GM21619 (cell line): Measurements from ENCODE around the gene TICAM1.

Experiments
- ATAC-seq: cut with Tn5 transposase; IDR thresholded peaks from one replicate; pipeline ENCODE4 v1.9.1; 2021; ENCODE audit not compliant: unreplicated experiment

Gene TICAM1

DNA sequence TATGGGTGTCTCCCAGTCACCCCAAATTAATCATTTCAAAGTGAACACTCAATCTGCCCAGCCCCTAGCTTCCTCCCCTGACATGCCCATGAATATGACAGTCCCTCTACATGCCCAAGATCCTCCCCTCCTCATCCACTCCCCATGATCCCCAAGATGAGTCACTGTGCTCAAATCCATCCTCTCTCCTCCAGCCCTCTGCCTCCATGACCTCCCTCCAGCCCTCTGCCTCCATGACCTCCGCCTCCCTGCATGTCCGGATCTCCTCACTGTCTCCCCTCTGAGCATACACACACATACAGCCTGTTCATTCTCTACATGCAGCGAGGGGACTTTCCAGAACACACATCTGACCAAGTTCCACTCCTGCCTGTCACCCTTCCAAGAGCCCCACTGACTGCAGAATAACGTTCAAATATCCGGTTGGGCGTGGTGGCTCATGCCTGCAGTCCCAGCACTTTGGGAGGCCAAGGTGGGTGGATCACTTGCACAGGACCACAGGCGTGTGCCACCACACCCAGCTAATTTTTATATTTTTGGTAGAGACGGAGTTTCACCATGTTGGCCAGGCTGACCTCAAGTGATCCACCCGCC, 58.4 kb downstream of the TICAM1 start:
- ATAC-seq: no peak

DNA sequence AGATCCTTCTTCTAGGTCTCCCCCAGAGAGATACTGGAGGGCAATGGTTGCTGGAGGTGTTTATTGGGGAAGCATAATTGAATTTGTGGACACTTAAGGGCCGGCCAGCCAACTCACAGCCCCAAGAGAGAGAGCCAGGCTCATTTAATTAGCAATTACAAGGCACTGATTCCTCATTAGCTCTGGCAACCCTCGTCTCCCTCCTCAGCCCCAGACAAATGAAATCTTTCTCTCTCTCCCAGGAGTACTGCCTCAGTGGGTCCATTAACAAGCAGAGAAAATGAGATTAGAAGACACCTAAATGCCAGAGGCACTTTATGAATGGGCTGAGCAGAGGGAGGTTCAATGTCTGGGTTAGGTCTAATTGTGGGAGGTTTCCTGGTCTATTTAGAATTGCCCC, 58.9 kb downstream of the TICAM1 start:
- ATAC-seq: no peak

DNA sequence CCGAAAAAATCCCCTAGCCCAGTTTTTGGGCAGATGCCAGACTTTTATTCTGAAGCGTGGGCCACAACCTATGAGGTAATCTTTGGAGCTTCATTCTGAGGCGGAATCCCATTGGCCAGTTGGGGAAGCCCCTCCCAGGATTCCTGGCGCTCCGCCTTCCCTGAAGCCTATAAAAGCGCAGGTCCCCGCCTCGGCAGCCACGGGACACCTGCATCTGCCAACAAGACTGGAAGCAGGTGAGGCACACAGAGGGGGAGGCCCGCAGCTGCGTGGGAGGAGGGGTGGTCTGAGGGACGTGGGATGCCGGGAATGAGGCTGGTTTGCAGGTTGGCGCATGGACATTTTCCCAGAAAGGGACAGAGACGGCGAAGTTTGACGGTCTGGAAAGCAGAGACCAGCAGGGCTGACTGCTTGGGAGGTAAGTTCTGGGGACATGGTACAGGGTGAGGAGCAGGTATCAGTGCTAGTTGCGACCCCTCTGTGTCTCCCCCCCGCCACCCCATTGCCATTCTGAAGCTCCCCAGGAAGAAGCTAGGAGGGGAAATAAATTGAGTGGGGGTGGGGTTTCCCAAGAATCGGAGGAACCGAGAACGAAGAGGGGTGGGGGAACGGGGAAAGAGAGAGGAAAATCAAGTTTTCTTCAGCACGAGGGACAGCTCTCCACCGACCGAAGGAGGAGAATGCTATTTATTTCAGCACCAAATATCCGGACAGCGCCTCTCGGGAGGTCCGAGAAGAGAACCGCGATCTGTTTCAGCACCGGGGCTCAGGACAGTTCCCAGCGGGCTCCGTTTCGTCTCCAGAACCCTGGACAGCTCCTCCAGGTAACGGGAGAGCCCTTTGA, 62.4 kb downstream of the TICAM1 start:
- ATAC-seq: no peak
